HepG2 (cell line): Measurements from ENCODE around the gene NKAIN2. TPM values are rescaled to one million over a fixed set of nuclear protein-coding genes. Genes with fewer than 3 reads are reported as not detected.

ENCODE experiments used
- ATAC-seq: fragments of 200-7000 bp; cut with Tn5 transposase; 3 replicates; pipeline ENCODE4 v1.9.1; 2020; ENCODE audit warnings: mild to moderate bottlenecking, moderate library complexity
- BruUV-seq: library from RNA; stranded (reverse); fragments of 400-500 nt; replicated peaks from 2 replicates; lab custom pipeline; 2021; lab: Mats Ljungman, UMichigan
- CTCF ChIA-PET: fragments of 300-600 bp; formaldehyde crosslinking; extraction: SDS; loops from one replicate; lab custom pipeline; 2021; ENCODE audit warnings: low total read pairs, inconsistent platforms, low intra/inter-chr PET ratio; lab: Yijun Ruan, JAX
- POLR2A ChIA-PET: fragments of 350-600 bp; sonication (Branson Sonifier 250); formaldehyde crosslinking; loops from one replicate; lab custom pipeline; 2020; ENCODE audit warnings: antibody characterized with exemption, inconsistent platforms; lab: Yijun Ruan, JAX
- DNase-seq: peaks from one replicate; pipeline ENCODE4 v3.0.0-alpha.2; 2015; ENCODE audit warnings: low spot score
- FAIRE-seq: peaks from 3 replicates; lab custom pipeline; 2011; peaks lifted over from hg19 to GRCh38; lab: Jason Lieb, UNC
- H2AFZ ChIP-seq: one replicate; pipeline ENCODE4 v1.6.1; 2011; ENCODE audit warnings: low read length, inconsistent platforms
- H3K27ac ChIP-seq: fragments of 300-600 bp; 3 replicates; pipeline ENCODE4 v1.8.0; 2011; ENCODE audit warnings: mixed run types, mild to moderate bottlenecking, mixed read lengths, low read length, inconsistent platforms; ENCODE audit not compliant: insufficient read depth; ENCODE audit errors: extremely low read length
- H3K27me3 ChIP-seq, 2 experiments: fragments of 200-600 bp in 1 of 2; 2 replicates in 1 of 2; 3 replicates in 1 of 2; pipeline versions ENCODE4 v1.6.0 to v1.8.0; 2011; ENCODE audit warnings: low read length in 2 of 2, mild to moderate bottlenecking in 2 of 2, moderate library complexity in 2 of 2, inconsistent platforms in 1 of 2; ENCODE audit not compliant: insufficient read depth in 2 of 2, control insufficient read depth in 1 of 2
- H3K36me3 ChIP-seq, 2 experiments: fragments of 200-600 bp in 1 of 2; replicated peaks in 1 of 2; 2 replicates in 1 of 2; 3 replicates in 1 of 2; pipeline versions ENCODE4 v1.5.1 to v1.8.0; 2011; ENCODE audit warnings: low read length in 2 of 2, inconsistent platforms in 1 of 2; ENCODE audit not compliant: insufficient read depth in 2 of 2, control insufficient read depth in 1 of 2
- H3K4me1 ChIP-seq: 2 replicates; pipeline ENCODE4 v1.5.1; 2012; ENCODE audit warnings: low read length, inconsistent platforms; ENCODE audit not compliant: insufficient read depth
- H3K4me2 ChIP-seq: 2 replicates; pipeline ENCODE4 v1.6.0; 2011; ENCODE audit warnings: low read depth, low read length, inconsistent platforms
- H3K4me3 ChIP-seq, 3 experiments: fragments of 200-600 bp in 1 of 3; sonication (generic), shearing (Covaris generic) in 1 of 3; replicated peaks in 1 of 3; 2 replicates each; pipeline ENCODE4 v1.5.1; 2011 to 2016; ENCODE audit warnings: low read length in 3 of 3, inconsistent platforms in 2 of 3, low read depth in 2 of 3, mild to moderate bottlenecking in 2 of 3, control low read depth in 1 of 3, mixed read lengths in 1 of 3; ENCODE audit not compliant: insufficient read depth in 1 of 3
- H3K79me2 ChIP-seq: one replicate; pipeline ENCODE4 v1.6.1; 2011; ENCODE audit warnings: low read length, inconsistent platforms; ENCODE audit not compliant: insufficient read depth
- H3K9ac ChIP-seq: 2 replicates; pipeline ENCODE4 v1.6.0; 2011; ENCODE audit warnings: mild to moderate bottlenecking, low read depth, low read length, inconsistent platforms; ENCODE audit not compliant: insufficient read depth
- H3K9me3 ChIP-seq: 2 replicates; pipeline ENCODE4 v1.5.1; 2012; ENCODE audit warnings: mild to moderate bottlenecking, low read length
- H4K20me1 ChIP-seq: 2 replicates; pipeline ENCODE4 v1.6.0; 2011; ENCODE audit warnings: inconsistent platforms, mild to moderate bottlenecking, low read length, moderate library complexity; ENCODE audit not compliant: insufficient read depth
- ADNP ChIP-seq: sonication (generic); formaldehyde crosslinking; IDR thresholded peaks from 2 replicates; pipeline ENCODE4 v1.4.0; 2020; ENCODE audit warnings: missing genetic modification reagents
- MAFF ChIP-seq: IDR thresholded peaks from 2 replicates; pipeline ENCODE4 v1.6.1; 2011; ENCODE audit warnings: low read depth, low read length, improper control_type of control experiment
- MAFK ChIP-seq, 2 experiments: IDR thresholded peaks in 1 of 2; conservative IDR thresholded peaks in 1 of 2; 2 replicates each; pipeline ENCODE4 v1.6.1; 2011; ENCODE audit warnings: improper control_type of control experiment in 2 of 2, low read length in 2 of 2
- ZBED4 ChIP-seq: sonication (generic); formaldehyde crosslinking; IDR thresholded peaks from 2 replicates; pipeline ENCODE4 v1.4.0; 2020; ENCODE audit warnings: missing genetic modification reagents, borderline replicate concordance
- ZNF280D ChIP-seq: sonication (generic); formaldehyde crosslinking; IDR thresholded peaks from 2 replicates; pipeline ENCODE4 v1.5.1; 2020; ENCODE audit warnings: mild to moderate bottlenecking, missing genetic modification reagents
- ZNF83 ChIP-seq: sonication (generic); formaldehyde crosslinking; IDR thresholded peaks from 2 replicates; pipeline ENCODE4 v1.4.0; 2020; ENCODE audit warnings: missing genetic modification reagents, mild to moderate bottlenecking, borderline replicate concordance
- WGBS: methylation state at CpG from one replicate; pipeline ENCODE4 v1.1.6; 2017; ENCODE audit warnings: low lambda C conversion rate; 5-methylcytosine and 5-hydroxymethylcytosine counted together
- in situ Hi-C: cut with HindIII; loops from 2 replicates; pipeline ENCODE4 v1.10.0; 2017; ENCODE audit warnings: low pct_unique_long_range_greater_than_20kb; ENCODE audit not compliant: extremely low pct_ligation_motif_present
- intact Hi-C: fragments of 100-400 bp; cut with micrococcal nuclease; formaldehyde crosslinking; loops from one replicate; pipeline ENCODE4 v1.10.0; 2022; ENCODE audit not compliant: unreplicated experiment
- polyA plus RNA-seq, 8 experiments: library from polyadenylated mRNA; depleted of rRNA in 3 of 8; stranded (reverse) in 7 of 8; unstranded in 1 of 8; fragments of >200 nt; fragmentation: Illumina TruSeq in 4 of 8; extraction: Trizol in 4 of 8; gene quantifications; 2 replicates each; pipeline versions ENCODE4 v1.2.1 to v1.2.3, GENCODE V29; 2011 to 2016; ENCODE audit warnings: low read depth in 4 of 8, missing spikeins in 1 of 8, mixed read lengths in 1 of 8; ENCODE audit not compliant: insufficient read depth in 1 of 8
- total RNA-seq, 5 experiments: library from RNA; depleted of rRNA; stranded (reverse); fragments of >200 nt; fragmentation: Illumina TruSeq; extraction: Trizol; gene quantifications; 2 replicates each; pipeline ENCODE4 v1.2.3, GENCODE V29; 2016; ENCODE audit warnings: low read depth in 1 of 5

Gene NKAIN2
- total and polyA plus RNA-seq, 2 of the 13 experiments (the other 11 are each of a cell fraction or from before 2014, with no cell fraction given) = not detected

GRCh38 chr6:124475176-124475575 lies 671.5 kb downstream of the NKAIN2 start (continued):
- TF ChIP-seq ZBED4 (CRISPR knock-in tag) (no peak), ZNF83 (CRISPR knock-in tag) (no peak), ADNP (no peak)

GRCh38 chr6:124478906-124479305 lies 675.2 kb downstream of the NKAIN2 start:
- no peak for ATAC-seq
- DNase-seq = no peak
- Histone ChIP-seq H3K9me3 (no peaks in the 10 kb centered on the region), H3K9ac (no peak overlapping the region), H4K20me1 (no peaks in the 10 kb centered on the region), H2AFZ (no peak overlapping the region), H3K79me2 (no peaks in the 10 kb centered on the region), H3K4me3 (no peak overlapping the region), H3K4me1 (no peaks in the 10 kb centered on the region), H3K27me3 (no peaks in the 10 kb centered on the region), H3K36me3 (no peaks in the 10 kb centered on the region), H3K4me2 (no peak overlapping the region), H3K27ac (no peak overlapping the region)
- 0% methylated on average over 2 of the region's 2 CpGs for WGBS
- FAIRE-seq = no peak
- in situ Hi-C loops (no loop called here), intact Hi-C loops (no loop called here)
- no TSS peak for BruUV-seq
- CTCF ChIA-PET = no interaction called here
- TF ChIP-seq ZNF280D (no peak), MAFF (peak; percentile 62), MAFK (conservative IDR thresholded peaks at IDR 0.05 in 1 of 2, IDR thresholded peaks at IDR 0.05 in 1 of 2; ENCODE audit: low read length in 2 of 2) (peak; percentile 61 to 81)
- POLR2A ChIA-PET = no interaction called here
